22Rv1 (cell line): Measurements from ENCODE around the gene MERTK.

ENCODE experiments used
- ZFX ChIP-seq: fragments of 450-650 bp; IDR thresholded peaks from 2 replicates; pipeline ENCODE4 v1.6.1; 2017; ENCODE audit warnings: antibody characterized with exemption, borderline replicate concordance
- TF ChIP-seq, protein P1 (sequence below): fragments of 450-650 bp; IDR thresholded peaks from 2 replicates; pipeline ENCODE4 v1.5.1; 2017; ENCODE audit warnings: mild to moderate bottlenecking

DNA sequence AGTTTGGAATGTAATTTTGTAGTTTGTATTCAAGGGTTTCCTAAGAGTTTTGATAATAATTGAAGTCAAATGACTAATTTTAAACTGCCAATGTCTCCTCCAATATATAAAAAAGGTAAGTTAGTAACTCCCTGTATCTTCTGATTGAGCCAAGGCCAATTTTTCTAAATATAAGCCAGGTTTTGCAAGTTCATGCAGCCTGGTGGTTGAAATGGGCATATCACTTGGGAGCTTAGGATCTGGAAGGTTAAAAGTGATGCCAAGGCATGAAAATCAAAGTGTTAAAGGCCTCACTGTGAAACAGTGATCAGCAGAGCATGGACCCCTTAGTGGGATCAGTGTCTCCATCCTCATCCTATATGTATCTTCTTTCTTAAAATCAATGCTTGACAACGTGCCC, 60.5 kb downstream of the MERTK start:
- TF ChIP-seq, protein P1, sequence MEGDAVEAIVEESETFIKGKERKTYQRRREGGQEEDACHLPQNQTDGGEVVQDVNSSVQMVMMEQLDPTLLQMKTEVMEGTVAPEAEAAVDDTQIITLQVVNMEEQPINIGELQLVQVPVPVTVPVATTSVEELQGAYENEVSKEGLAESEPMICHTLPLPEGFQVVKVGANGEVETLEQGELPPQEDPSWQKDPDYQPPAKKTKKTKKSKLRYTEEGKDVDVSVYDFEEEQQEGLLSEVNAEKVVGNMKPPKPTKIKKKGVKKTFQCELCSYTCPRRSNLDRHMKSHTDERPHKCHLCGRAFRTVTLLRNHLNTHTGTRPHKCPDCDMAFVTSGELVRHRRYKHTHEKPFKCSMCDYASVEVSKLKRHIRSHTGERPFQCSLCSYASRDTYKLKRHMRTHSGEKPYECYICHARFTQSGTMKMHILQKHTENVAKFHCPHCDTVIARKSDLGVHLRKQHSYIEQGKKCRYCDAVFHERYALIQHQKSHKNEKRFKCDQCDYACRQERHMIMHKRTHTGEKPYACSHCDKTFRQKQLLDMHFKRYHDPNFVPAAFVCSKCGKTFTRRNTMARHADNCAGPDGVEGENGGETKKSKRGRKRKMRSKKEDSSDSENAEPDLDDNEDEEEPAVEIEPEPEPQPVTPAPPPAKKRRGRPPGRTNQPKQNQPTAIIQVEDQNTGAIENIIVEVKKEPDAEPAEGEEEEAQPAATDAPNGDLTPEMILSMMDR = no peak
- no peak for TF ChIP-seq ZFX
